Putamen (tissue), 1 donor: Measurements from ENCODE around the gene AJAP1.

ENCODE experiments used
- DNase-seq: peaks from one replicate; pipeline ENCODE4 v3.0.0-alpha.2; 2016; ENCODE audit warnings: low spot score

Gene AJAP1

GRCh38 chr1:4630561-4630960, 23.8 kb upstream of the AJAP1 start:
- no peak for DNase-seq

DNA sequence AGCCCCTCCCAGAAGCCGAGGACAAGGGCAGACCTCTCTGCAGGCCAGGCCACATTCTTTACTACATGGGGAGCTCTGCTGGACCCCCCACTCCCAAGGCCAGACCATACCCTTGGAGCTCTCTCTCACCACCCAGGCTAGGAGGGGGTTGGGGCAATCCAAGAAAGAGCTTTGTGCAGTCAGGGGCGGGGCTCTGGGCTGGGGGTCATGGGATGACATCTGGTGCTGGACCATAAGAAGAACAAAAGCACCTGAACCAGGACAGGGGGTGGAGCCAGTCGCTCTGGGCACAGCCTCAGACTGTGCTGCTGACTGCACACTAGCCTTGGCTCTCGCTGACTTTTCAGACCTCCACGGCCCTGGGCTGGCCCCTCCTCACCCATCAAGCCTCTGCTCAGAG, 23.1 kb upstream of the AJAP1 start:
- DNase-seq, result no peak

DNA sequence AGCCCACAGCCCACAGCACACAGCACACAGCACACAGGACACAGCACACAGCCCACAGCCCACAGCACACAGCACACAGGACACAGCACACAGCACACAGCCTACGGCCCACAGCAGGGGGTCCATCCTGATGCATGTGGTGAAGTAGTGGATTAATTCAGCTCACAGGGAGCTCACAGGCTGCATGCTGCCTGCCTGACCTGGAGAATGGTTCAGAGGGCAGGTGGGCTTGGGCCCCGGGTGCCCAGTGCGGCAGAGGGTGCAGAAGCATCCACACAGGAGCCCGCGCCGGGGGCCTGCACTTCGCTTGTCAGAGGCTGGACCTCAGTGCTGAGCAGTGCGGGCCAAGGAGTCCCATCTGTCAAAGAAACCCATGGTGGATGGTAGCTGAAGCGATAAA, 21.1 kb upstream of the AJAP1 start:
- DNase-seq, result no peak

- DNase-seq, result no peak
Observed at GRCh38 chr1:4634156-4634792, 20.1 kb upstream of the AJAP1 start.

DNA sequence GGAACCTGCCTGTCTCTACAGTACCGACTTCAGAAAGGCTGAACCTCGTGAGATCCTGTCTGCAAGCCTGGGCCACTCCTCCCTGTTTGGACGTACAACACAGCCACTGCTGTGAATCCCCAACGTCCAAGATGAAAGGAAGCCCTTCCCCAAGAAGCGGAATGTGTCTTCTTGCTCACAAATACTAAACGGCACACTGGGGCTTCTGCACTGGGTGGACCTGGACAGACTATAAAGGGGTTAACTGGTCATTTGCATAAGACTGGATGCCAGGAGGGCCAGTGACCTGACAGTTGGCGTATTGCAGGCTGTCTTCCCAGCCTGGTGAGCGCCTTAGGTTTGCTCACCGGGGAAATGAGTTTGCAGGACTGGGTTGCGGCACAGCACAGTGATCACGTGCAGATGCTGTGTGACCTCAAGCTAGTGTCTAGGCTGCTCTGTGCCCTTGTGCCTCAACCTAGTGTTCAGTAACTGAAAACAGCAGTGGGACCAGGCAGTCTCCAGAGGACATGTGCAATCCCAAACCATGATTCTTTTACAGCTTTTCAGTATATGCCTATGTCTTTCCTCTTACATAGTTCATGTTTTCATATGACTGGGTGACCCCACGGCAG, 19.5 kb upstream of the AJAP1 start:
- no peak for DNase-seq

DNA sequence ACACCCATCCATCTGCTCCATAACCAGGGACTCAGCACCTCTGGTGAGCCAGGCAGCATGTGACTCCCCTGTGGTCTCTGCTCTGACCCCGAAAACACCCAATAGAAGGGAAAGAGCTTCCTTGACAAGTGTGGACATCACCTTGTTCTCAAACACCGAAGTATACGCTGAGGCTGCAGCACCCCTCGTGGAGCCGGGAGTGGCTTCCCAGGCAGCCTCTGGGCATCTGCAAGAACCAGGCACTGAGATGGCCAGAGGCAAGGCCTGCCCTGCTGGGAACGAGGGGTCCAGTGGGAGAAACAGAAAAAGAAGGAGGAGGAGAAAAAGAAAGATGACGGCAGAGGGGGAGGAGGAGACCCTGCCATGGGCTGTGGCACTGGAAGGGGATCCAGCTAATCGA, 18.2 kb upstream of the AJAP1 start:
- DNase-seq, result no peak

- DNase-seq, result no peak
Observed at GRCh38 chr1:4636644-4637380, 17.6 kb upstream of the AJAP1 start.

GRCh38 chr1:4637616-4638344, 16.6 kb upstream of the AJAP1 start:
- DNase-seq, result no peak

- DNase-seq, result no peak
Observed at GRCh38 chr1:4638345-4638729, 16.1 kb upstream of the AJAP1 start.

GRCh38 chr1:4640931-4641330, 13.5 kb upstream of the AJAP1 start:
- no peak for DNase-seq

- DNase-seq, result no peak
Observed at GRCh38 chr1:4647391-4647790, 7.0 kb upstream of the AJAP1 start.

- no peak for DNase-seq
Observed at GRCh38 chr1:4648657-4649056, 5.8 kb upstream of the AJAP1 start.

GRCh38 chr1:4650481-4650880, 3.9 kb upstream of the AJAP1 start:
- no peak for DNase-seq

DNA sequence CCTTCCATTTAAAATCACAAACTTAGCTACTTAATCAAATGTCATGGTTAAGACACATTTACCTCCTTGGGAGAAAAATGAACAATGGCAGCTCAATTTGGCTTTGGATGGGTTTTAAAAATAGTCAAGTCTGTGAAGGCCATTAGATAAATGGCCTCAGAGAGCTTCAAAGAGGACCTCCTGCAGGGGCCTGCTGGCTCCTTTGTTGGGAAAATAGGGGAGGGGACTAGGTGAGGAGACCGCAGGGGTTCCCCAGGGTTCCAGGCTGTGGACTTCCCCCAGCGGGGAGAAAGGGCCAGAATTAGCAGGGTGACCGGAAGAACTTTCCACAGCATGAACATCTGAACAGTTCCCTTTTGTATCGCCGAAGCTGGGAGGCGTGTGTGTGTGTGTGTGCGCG, 3.4 kb upstream of the AJAP1 start:
- DNase-seq, result no peak

DNA sequence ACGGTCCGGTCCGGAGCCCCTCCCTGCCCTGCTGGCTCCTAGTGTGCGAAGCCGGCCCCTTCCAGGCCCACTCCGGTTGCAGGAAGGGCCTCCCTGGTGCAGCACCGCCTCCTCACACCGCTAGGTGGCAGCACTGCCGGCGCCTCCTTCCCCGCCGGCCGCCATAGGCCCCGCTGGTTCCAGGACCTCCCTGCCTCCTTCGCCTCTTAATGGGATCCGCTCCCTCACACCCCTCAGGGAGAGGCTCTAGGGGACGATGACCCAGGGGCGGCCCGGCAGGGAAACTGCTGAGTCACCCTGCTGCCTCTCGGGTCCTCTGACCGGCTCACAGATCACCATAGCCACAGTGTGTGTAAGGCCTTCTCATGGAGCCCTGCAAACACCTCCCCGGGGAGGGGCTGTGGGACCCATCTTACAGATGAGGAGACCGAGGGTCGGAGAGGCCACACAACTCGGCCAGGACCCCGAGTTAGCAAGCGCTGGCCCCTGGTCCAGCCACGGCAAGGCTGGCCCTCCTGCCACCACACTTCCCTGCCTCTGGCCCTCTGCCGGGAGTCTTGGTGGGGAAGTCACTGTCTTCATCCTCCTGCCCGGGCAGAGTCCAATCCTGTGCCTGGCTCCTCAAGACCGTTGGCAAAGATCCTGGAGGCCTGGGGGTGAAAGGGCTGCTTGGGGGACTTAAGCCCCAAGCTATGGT, 1.6 kb upstream of the AJAP1 start:
- DNase-seq, result peak; percentile 56

- no peak for DNase-seq
Observed at GRCh38 chr1:4653328-4653660, 1.1 kb upstream of the AJAP1 start.

- DNase-seq, result no peak
Observed at GRCh38 chr1:4654764-4655673, 610 bp downstream of the AJAP1 start.

DNA sequence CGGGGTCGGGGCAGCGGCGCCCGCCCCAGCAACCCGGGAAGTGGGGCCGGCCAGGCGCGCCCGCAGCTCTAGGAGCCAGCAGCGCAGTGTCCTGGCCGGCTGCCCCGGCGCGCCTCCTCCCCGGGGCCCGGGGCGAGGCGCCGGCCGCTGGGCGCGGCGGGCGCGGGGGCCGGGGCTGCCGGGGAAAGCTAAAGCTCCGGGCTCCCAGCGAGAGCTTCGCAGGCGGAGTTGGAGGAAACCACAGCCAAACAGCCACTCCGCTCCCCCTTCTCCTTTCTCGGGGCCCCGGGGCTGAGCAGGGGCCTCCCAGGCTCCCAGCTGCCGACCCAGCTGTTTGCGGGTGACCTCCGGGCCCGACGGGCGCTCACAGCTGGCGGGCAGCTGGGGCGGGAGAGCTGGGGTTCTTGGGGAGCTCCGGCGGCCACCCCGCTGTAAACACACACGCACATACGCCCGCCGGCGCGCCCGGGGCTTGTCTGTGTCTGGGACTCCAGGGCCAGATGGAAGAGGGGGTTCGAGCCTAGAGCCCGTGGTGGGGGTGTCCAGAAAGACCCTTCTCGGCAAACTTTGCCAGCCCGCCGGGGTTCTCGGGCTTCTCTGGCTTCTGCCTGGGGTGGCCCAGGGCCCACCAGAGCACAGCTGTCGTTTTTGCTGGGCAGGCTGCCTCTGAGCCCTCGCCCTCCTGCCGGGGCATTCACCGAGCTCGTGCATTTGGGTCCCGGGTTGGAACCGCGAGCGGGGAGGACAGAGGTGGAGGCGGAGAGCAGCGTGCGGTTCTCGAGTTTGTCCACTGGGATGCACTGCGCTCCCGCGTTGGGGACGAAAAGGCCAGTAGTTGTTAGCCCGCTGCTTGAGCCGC, 1.5 kb downstream of the AJAP1 start:
- DNase-seq, result peak; percentile 93

GRCh38 chr1:4656533-4657140, 2.2 kb downstream of the AJAP1 start:
- no peak for DNase-seq

GRCh38 chr1:4657244-4657789, 2.9 kb downstream of the AJAP1 start:
- no peak for DNase-seq
